Astrocyte (in vitro differentiated cells and primary cell): ENCODE data around the gene ZDHHC1. TPM values are rescaled to one million over a fixed set of nuclear protein-coding genes. Genes with fewer than 3 reads are reported as not detected.

ENCODE experiments used
- DNase-seq: peaks from one replicate; pipeline ENCODE4 v3.0.0-alpha.2; 2010; ENCODE audit warnings: low read depth
- FAIRE-seq: peaks from 2 replicates; lab custom pipeline; 2011; peaks lifted over from hg19 to GRCh38; lab: Jason Lieb, UNC
- H2AFZ ChIP-seq: 2 replicates; pipeline ENCODE4 v1.6.0; 2012; ENCODE audit warnings: low read depth, low read length, inconsistent platforms
- H3K27ac ChIP-seq: 2 replicates; pipeline ENCODE4 v1.5.1; 2011; ENCODE audit warnings: low read depth, low read length, inconsistent platforms
- H3K27me3 ChIP-seq: 2 replicates; pipeline ENCODE4 v1.6.0; 2011; ENCODE audit warnings: low read length, inconsistent platforms; ENCODE audit not compliant: insufficient read depth
- H3K36me3 ChIP-seq: 2 replicates; pipeline ENCODE4 v1.5.1; 2011; ENCODE audit warnings: low read length, inconsistent platforms; ENCODE audit not compliant: insufficient read depth
- H3K4me1 ChIP-seq: 2 replicates; pipeline ENCODE4 v1.5.1; 2011; ENCODE audit warnings: low read length, inconsistent platforms; ENCODE audit not compliant: insufficient read depth
- H3K4me2 ChIP-seq: 2 replicates; pipeline ENCODE4 v1.6.0; 2012; ENCODE audit warnings: low read length, inconsistent platforms
- H3K4me3 ChIP-seq: 2 replicates; pipeline ENCODE4 v1.5.1; 2011; ENCODE audit warnings: low read depth, mild to moderate bottlenecking, low read length, inconsistent platforms; ENCODE audit not compliant: insufficient read depth
- H3K79me2 ChIP-seq: 2 replicates; pipeline ENCODE4 v1.6.0; 2012; ENCODE audit warnings: mild to moderate bottlenecking, low read length, inconsistent platforms; ENCODE audit not compliant: insufficient read depth
- H3K9ac ChIP-seq: 2 replicates; pipeline ENCODE4 v1.6.0; 2012; ENCODE audit warnings: mild to moderate bottlenecking, low read length, inconsistent platforms
- H3K9me3 ChIP-seq: 2 replicates; pipeline ENCODE4 v1.5.1; 2012; ENCODE audit warnings: low read depth, mild to moderate bottlenecking, low read length, inconsistent platforms; ENCODE audit not compliant: insufficient read depth
- H4K20me1 ChIP-seq: 2 replicates; pipeline ENCODE4 v1.6.0; 2012; ENCODE audit warnings: low read length, inconsistent platforms; ENCODE audit not compliant: insufficient read depth
- H3K27ac Mint-ChIP-seq: one replicate; pipeline ENCODE4 v1.8.0; 2021; ENCODE audit warnings: mild to moderate bottlenecking, mixed read lengths; ENCODE audit not compliant: unreplicated experiment
- H3K27me3 Mint-ChIP-seq: one replicate; pipeline ENCODE4 v1.8.0; 2021; ENCODE audit warnings: low read depth, mixed read lengths; ENCODE audit not compliant: unreplicated experiment
- H3K36me3 Mint-ChIP-seq: one replicate; pipeline ENCODE4 v1.8.0; 2021; ENCODE audit warnings: low read depth, mixed read lengths; ENCODE audit not compliant: unreplicated experiment
- H3K4me1 Mint-ChIP-seq: one replicate; pipeline ENCODE4 v1.8.0; 2021; ENCODE audit warnings: low read depth, mixed read lengths; ENCODE audit not compliant: unreplicated experiment
- H3K4me3 Mint-ChIP-seq: one replicate; pipeline ENCODE4 v1.8.0; 2021; ENCODE audit warnings: mild to moderate bottlenecking, moderate library complexity, mixed read lengths; ENCODE audit not compliant: unreplicated experiment
- H3K9me3 Mint-ChIP-seq: one replicate; pipeline ENCODE4 v1.8.0; 2021; ENCODE audit warnings: mild to moderate bottlenecking, mixed read lengths; ENCODE audit not compliant: unreplicated experiment
- CTCF ChIP-seq: IDR thresholded peaks from 2 replicates; pipeline ENCODE4 v1.5.1; 2011; ENCODE audit warnings: low read depth, mild to moderate bottlenecking, inconsistent platforms, low read length, moderate library complexity; ENCODE audit not compliant: insufficient read depth
- EZH2 ChIP-seq: IDR thresholded peaks from 2 replicates; pipeline ENCODE4 v1.6.1; 2012; ENCODE audit warnings: mild to moderate bottlenecking, low read length, inconsistent platforms; ENCODE audit not compliant: insufficient read depth
- total RNA-seq: library from RNA; stranded (reverse); gene quantifications from 2 replicates; pipeline ENCODE4 v1.2.1, GENCODE V29; 2021

ZDHHC1 gene
- total RNA-seq, 1 donor from 2014 or later: 3.7 TPM

- H3K4me3 Mint-ChIP-seq: peak within 1 kb of the TSS; percentile 77
- Histone ChIP-seq H3K4me1 (peaks cover 4% of the 10 kb centered on the region), H4K20me1 (peaks cover 28% of the 10 kb centered on the region), H3K9me3 (no peaks in the 10 kb centered on the region), H3K36me3 (no peaks in the 10 kb centered on the region), H2AFZ (peak within 1 kb of the TSS; percentile 56), H3K4me2 (peak within 1 kb of the TSS; percentile 83), H3K4me3 (peak within 1 kb of the TSS; percentile 13), H3K27ac (no peak within 1 kb of the TSS), H3K79me2 (no peaks in the 10 kb centered on the region), H3K9ac (no peak within 1 kb of the TSS), H3K27me3 (peaks cover 31% of the 10 kb centered on the region)
- H3K4me1 Mint-ChIP-seq: peaks cover 8% of the 10 kb centered on the region
- peak; percentile 14 for DNase-seq
- no peak within 1 kb of the TSS for H3K27ac Mint-ChIP-seq
- peaks cover 13% of the 10 kb centered on the region for H3K36me3 Mint-ChIP-seq
- peaks cover 2% of the 10 kb centered on the region for H3K9me3 Mint-ChIP-seq
- TF ChIP-seq CTCF: no peak
- TF ChIP-seq EZH2: no peak
- H3K27me3 Mint-ChIP-seq: peaks cover 46% of the 10 kb centered on the region
- no peak for FAIRE-seq
Measured at GRCh38 chr16:67430977-67431774, 14.9 kb upstream of the ZDHHC1 start, which contains the start of gene HSD11B2. Gene HSD11B2, plus strand, starts transcription at chr16:67431121. Its CDS starts 128 bp downstream, at chr16:67431249.

GRCh38 chr16:67430504-67430976 is 14.3 kb upstream of the ZDHHC1 start:
- Mint-ChIP-seq H3K27me3 (peaks cover 46% of the 10 kb centered on the region), H3K4me3 (peak overlapping the region; percentile 77), H3K9me3 (peaks cover 2% of the 10 kb centered on the region), H3K36me3 (peaks cover 10% of the 10 kb centered on the region), H3K27ac (no peak overlapping the region), H3K4me1 (peaks cover 8% of the 10 kb centered on the region)
- Histone ChIP-seq H3K4me2 (peak overlapping the region; percentile 78), H3K9ac (no peak overlapping the region), H3K4me1 (peaks cover 4% of the 10 kb centered on the region), H3K79me2 (no peaks in the 10 kb centered on the region), H3K27ac (no peak overlapping the region), H3K9me3 (no peaks in the 10 kb centered on the region), H3K36me3 (no peaks in the 10 kb centered on the region), H3K27me3 (peaks cover 31% of the 10 kb centered on the region), H4K20me1 (peaks cover 26% of the 10 kb centered on the region), H2AFZ (peak overlapping the region; percentile 56), H3K4me3 (no peak overlapping the region)
- FAIRE-seq (no peak), DNase-seq (no peak)
- TF ChIP-seq CTCF (no peak), EZH2 (peak; percentile 91)
